GM21717 (cell line): ENCODE data around the gene FUCA2.

Experiments
- ATAC-seq: cut with Tn5 transposase; IDR thresholded peaks from one replicate; pipeline ENCODE4 v1.9.1; 2021; ENCODE audit warnings: mild to moderate bottlenecking, moderate library complexity; ENCODE audit not compliant: unreplicated experiment

The FUCA2 gene

GRCh38 chr6:143510991-143511891 lies at the start of gene FUCA2:
FUCA2 (minus strand) TSS chr6:143511720; CDS start chr6:143511634, 86 bp downstream.
- ATAC-seq = peak; percentile 66

- no peak for ATAC-seq
Measured at GRCh38 chr6:143561105-143561704, 49.7 kb upstream of the FUCA2 start.

- ATAC-seq = no peak
Measured at GRCh38 chr6:143559051-143559660, 47.6 kb upstream of the FUCA2 start.

GRCh38 chr6:143556529-143556928 lies 45.0 kb upstream of the FUCA2 start:
- ATAC-seq = no peak

GRCh38 chr6:143555582-143555981 lies 44.1 kb upstream of the FUCA2 start:
- no peak for ATAC-seq

GRCh38 chr6:143555071-143555492 lies 43.6 kb upstream of the FUCA2 start:
- ATAC-seq = no peak

- no peak for ATAC-seq
Measured at GRCh38 chr6:143553337-143553736, 41.8 kb upstream of the FUCA2 start.

GRCh38 chr6:143549949-143550268 lies 38.4 kb upstream of the FUCA2 start:
- ATAC-seq = no peak

- ATAC-seq = peak; percentile 78
Measured at GRCh38 chr6:143549221-143549948, 37.9 kb upstream of the FUCA2 start.

GRCh38 chr6:143546599-143546998 lies 35.1 kb upstream of the FUCA2 start:
- ATAC-seq = no peak

GRCh38 chr6:143545976-143546547 lies 34.5 kb upstream of the FUCA2 start:
- no peak for ATAC-seq

- ATAC-seq = no peak
Measured at GRCh38 chr6:143545165-143545564, 33.6 kb upstream of the FUCA2 start.

GRCh38 chr6:143544011-143544696 lies 32.6 kb upstream of the FUCA2 start:
- no peak for ATAC-seq

- ATAC-seq = no peak
Measured at GRCh38 chr6:143543435-143543834, 31.9 kb upstream of the FUCA2 start.

GRCh38 chr6:143542888-143543287 lies 31.4 kb upstream of the FUCA2 start:
- ATAC-seq = no peak

- ATAC-seq = no peak
Measured at GRCh38 chr6:143540192-143540591, 28.7 kb upstream of the FUCA2 start.

- ATAC-seq = no peak
Measured at GRCh38 chr6:143539734-143540133, 28.2 kb upstream of the FUCA2 start.

- ATAC-seq = no peak
Measured at GRCh38 chr6:143539106-143539505, 27.6 kb upstream of the FUCA2 start.

GRCh38 chr6:143538374-143538773 lies 26.9 kb upstream of the FUCA2 start:
- no peak for ATAC-seq
